ENCODE results near the gene MCTP2.

DNA sequence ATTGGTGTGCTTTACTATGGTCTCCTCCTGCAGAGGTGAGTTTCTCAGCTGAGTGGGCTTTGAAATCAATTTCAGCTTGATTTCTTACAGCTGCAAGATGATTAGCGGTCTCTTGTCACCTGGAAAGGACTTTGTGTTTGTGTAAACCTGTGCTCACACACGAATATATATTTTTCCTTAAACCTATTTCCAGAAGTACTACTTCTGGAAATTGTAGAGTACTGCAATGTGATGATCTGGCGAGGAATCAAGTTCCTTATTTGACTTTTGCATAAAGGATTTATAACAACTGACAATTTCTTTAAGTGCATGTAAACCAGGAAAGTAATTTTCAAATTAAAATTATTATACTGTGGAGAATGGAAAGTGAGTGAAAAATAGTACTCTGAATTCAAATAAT lies 2.1 kb downstream of the MCTP2 start:
- TF ChIP-seq, protein P1, sequence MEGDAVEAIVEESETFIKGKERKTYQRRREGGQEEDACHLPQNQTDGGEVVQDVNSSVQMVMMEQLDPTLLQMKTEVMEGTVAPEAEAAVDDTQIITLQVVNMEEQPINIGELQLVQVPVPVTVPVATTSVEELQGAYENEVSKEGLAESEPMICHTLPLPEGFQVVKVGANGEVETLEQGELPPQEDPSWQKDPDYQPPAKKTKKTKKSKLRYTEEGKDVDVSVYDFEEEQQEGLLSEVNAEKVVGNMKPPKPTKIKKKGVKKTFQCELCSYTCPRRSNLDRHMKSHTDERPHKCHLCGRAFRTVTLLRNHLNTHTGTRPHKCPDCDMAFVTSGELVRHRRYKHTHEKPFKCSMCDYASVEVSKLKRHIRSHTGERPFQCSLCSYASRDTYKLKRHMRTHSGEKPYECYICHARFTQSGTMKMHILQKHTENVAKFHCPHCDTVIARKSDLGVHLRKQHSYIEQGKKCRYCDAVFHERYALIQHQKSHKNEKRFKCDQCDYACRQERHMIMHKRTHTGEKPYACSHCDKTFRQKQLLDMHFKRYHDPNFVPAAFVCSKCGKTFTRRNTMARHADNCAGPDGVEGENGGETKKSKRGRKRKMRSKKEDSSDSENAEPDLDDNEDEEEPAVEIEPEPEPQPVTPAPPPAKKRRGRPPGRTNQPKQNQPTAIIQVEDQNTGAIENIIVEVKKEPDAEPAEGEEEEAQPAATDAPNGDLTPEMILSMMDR (IDR thresholded peaks at IDR 0.05 in 4 of 5, conservative IDR thresholded peaks at IDR 0.05 in 1 of 5), result no peak
- TF ChIP-seq POLR2A (IDR thresholded peaks at IDR 0.05), result no peak

All from gastrocnemius medialis (tissue), 4 donors.